Measurements from ENCODE around the gene IFT25.

GRCh38 chr1:53943090-53943489, 2.4 kb downstream of the IFT25 start:
- TF ChIP-seq CTCF (conservative IDR thresholded peaks at IDR 0.05) (no peak), EZH2 (IDR thresholded peaks at IDR 0.05; ENCODE audit: low read depth) (no peak)
